Measurements from ENCODE around the gene DOCK9. TPM values are rescaled to one million over a fixed set of nuclear protein-coding genes. Genes with fewer than 3 reads are reported as not detected.

The DOCK9 gene, protein sequence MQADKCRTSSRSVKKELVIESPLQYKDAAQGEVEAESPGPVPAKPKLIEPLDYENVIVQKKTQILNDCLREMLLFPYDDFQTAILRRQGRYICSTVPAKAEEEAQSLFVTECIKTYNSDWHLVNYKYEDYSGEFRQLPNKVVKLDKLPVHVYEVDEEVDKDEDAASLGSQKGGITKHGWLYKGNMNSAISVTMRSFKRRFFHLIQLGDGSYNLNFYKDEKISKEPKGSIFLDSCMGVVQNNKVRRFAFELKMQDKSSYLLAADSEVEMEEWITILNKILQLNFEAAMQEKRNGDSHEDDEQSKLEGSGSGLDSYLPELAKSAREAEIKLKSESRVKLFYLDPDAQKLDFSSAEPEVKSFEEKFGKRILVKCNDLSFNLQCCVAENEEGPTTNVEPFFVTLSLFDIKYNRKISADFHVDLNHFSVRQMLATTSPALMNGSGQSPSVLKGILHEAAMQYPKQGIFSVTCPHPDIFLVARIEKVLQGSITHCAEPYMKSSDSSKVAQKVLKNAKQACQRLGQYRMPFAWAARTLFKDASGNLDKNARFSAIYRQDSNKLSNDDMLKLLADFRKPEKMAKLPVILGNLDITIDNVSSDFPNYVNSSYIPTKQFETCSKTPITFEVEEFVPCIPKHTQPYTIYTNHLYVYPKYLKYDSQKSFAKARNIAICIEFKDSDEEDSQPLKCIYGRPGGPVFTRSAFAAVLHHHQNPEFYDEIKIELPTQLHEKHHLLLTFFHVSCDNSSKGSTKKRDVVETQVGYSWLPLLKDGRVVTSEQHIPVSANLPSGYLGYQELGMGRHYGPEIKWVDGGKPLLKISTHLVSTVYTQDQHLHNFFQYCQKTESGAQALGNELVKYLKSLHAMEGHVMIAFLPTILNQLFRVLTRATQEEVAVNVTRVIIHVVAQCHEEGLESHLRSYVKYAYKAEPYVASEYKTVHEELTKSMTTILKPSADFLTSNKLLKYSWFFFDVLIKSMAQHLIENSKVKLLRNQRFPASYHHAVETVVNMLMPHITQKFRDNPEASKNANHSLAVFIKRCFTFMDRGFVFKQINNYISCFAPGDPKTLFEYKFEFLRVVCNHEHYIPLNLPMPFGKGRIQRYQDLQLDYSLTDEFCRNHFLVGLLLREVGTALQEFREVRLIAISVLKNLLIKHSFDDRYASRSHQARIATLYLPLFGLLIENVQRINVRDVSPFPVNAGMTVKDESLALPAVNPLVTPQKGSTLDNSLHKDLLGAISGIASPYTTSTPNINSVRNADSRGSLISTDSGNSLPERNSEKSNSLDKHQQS (N-terminal part only)
- total RNA-seq (100 to 1,000 TPM; 158 to 193 TPM), polyA plus RNA-seq (100 to 1,000 TPM in 1 of 2 donors, 10 to 100 TPM in 1; 48.8 to 109 TPM)
- long read RNA-seq, donor 1: 0 reads
- long read RNA-seq, donor 2: 0 reads
- long read RNA-seq, donor 3: 0 reads
- long read RNA-seq, donor 4: 0 reads
- long read RNA-seq, donor 5: 0 reads

DNA sequence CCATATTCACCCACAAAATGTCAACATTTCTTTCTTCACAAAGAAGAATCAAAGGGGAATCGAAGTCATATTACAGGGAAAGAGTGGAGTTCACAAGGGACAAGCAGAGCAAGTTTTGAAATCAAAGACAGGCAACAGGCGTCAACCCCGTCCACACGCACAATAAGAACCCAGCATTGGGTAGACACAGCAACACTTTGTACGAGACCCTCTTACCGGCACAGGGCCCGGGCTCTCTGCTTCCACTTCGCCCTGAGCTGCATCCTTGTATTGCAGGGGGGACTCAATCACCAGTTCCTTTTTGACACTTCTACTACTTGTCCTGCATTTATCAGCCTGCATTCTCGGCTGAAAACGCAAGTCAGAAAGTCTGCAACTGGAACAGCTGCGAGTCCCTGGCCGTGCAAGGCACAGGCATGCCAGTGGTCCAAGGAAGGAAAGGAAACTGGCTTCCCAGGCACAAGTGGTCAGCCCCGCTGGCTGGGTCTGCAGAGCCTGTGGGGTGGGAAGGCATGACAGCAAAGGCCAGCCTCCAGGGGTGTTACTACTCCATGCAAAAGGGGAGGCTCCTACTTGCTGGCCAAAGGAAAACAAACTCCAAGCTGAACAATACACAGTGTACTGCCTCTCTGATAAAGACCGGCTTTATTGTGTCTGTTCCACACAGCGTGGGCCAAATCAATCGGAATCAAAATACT lies at the start of gene DOCK9:
Gene DOCK9, minus strand, starts transcription at position 497 of the 698 bp plus-strand sequence. Its CDS starts 155 bp downstream, at position 342.
- TF ChIP-seq, protein P1, sequence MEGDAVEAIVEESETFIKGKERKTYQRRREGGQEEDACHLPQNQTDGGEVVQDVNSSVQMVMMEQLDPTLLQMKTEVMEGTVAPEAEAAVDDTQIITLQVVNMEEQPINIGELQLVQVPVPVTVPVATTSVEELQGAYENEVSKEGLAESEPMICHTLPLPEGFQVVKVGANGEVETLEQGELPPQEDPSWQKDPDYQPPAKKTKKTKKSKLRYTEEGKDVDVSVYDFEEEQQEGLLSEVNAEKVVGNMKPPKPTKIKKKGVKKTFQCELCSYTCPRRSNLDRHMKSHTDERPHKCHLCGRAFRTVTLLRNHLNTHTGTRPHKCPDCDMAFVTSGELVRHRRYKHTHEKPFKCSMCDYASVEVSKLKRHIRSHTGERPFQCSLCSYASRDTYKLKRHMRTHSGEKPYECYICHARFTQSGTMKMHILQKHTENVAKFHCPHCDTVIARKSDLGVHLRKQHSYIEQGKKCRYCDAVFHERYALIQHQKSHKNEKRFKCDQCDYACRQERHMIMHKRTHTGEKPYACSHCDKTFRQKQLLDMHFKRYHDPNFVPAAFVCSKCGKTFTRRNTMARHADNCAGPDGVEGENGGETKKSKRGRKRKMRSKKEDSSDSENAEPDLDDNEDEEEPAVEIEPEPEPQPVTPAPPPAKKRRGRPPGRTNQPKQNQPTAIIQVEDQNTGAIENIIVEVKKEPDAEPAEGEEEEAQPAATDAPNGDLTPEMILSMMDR (IDR thresholded peaks at IDR 0.05; ENCODE audit: control extremely low read depth, extremely low read depth): no peak
- peak within 1 kb of the TSS in 1 of 2 donors; percentile 2 for H3K9ac ChIP-seq (ENCODE audit: insufficient read depth in 1 of 2, low read length in 2 of 2)
- H3K4me3 ChIP-seq: peak within 1 kb of the TSS; percentile 45
- H3K9me3 ChIP-seq (ENCODE audit: control insufficient read depth in 4 of 4, insufficient read depth in 3 of 4, low read length in 3 of 4): no peaks in the 10 kb centered on the region
- DNase-seq (peak; percentile 66 to 83 (median 78)), ATAC-seq (ENCODE audit: insufficient read depth, low FRiP score) (peak; percentile 73)
- peaks cover 0 to 24% (median 4%) of the 10 kb centered on the region in 5 donors for H3K4me1 ChIP-seq (ENCODE audit: control insufficient read depth in 5 of 5, insufficient read depth in 5 of 5, low read length in 5 of 5)
- H3K36me3 ChIP-seq (ENCODE audit: control insufficient read depth in 4 of 4, insufficient read depth in 4 of 4, low read length in 4 of 4): no peaks in the 10 kb centered on the region
- H3K27me3 ChIP-seq (ENCODE audit: control insufficient read depth in 3 of 3, insufficient read depth in 3 of 3, low read length in 2 of 3): no peaks in the 10 kb centered on the region
- 39 to 65% methylated on average over 16 of the region's 16 CpGs for WGBS, 2 donors
- H3K27ac ChIP-seq (ENCODE audit: low read depth in 1 of 2, low read length in 1 of 2): peak within 1 kb of the TSS; percentile 62 to 69

DNA sequence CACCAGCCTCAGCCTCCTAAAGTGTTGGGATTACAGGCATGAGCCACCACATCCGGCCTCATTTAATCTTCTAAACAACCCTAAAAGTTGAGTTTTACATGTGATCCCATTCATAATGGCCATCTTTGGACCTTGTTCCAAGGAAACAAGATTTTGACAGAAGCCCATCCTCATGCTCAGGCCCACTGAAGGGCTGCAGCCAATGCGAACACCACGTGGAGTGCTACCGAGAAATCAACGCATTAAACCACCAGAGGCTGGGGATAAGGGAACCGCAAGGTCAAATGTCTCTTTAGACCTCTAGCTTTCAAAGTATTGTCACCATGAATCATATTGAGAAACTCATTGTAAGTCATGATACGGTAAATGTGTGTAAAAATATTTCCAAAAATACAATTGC lies 49.4 kb upstream of the DOCK9 start:
- peaks cover 0 to 4% (median 0%) of the 10 kb centered on the region in 4 donors for H3K9me3 ChIP-seq (ENCODE audit: control insufficient read depth in 4 of 4, insufficient read depth in 3 of 4, low read length in 3 of 4)
- ATAC-seq (ENCODE audit: insufficient read depth, low FRiP score) (no peak), DNase-seq (no peak)
- no peaks in the 10 kb centered on the region for H3K27me3 ChIP-seq (ENCODE audit: control insufficient read depth in 3 of 3, insufficient read depth in 3 of 3, low read length in 2 of 3)
- no peaks in the 10 kb centered on the region for H3K36me3 ChIP-seq (ENCODE audit: control insufficient read depth in 4 of 4, insufficient read depth in 4 of 4, low read length in 4 of 4)
- 94 to 97% methylated on average over 7 of the region's 7 CpGs for WGBS, 2 donors
- H3K4me1 ChIP-seq (ENCODE audit: control insufficient read depth in 5 of 5, insufficient read depth in 5 of 5, low read length in 5 of 5): peaks cover 0 to 4% (median 0%) of the 10 kb centered on the region in 5 donors
- H3K9ac ChIP-seq (ENCODE audit: insufficient read depth in 1 of 2, low read length in 2 of 2): no peak overlapping the region
- H3K4me3 ChIP-seq: no peak overlapping the region
- H3K27ac ChIP-seq (ENCODE audit: low read depth in 1 of 2, low read length in 1 of 2): no peak overlapping the region
- TF ChIP-seq, protein P1 (IDR thresholded peaks at IDR 0.05; ENCODE audit: control extremely low read depth, extremely low read depth): no peak

DNA sequence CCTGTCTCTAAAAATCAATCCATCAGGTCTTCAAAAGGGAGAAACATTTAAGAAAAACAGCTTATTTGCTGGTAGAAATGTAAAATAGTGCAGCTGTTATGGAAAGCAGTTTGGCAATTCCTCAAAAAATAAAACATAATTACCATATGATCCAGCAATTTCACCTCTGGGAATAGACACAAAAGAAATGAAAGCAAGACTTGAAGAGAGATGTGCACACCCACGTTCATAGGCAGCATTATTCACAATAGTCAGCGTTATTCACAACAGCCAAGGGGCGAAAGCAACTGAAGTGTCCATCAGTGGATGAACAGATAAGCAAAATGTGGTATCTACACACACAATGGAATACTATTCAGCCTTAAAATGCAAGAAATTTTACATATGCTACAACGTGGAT lies 45.1 kb upstream of the DOCK9 start:
- H3K4me3 ChIP-seq: no peak overlapping the region
- peaks cover 0 to 3% (median 0%) of the 10 kb centered on the region in 5 donors for H3K4me1 ChIP-seq (ENCODE audit: control insufficient read depth in 5 of 5, insufficient read depth in 5 of 5, low read length in 5 of 5)
- no peaks in the 10 kb centered on the region for H3K36me3 ChIP-seq (ENCODE audit: control insufficient read depth in 4 of 4, insufficient read depth in 4 of 4, low read length in 4 of 4)
- H3K27me3 ChIP-seq (ENCODE audit: control insufficient read depth in 3 of 3, insufficient read depth in 3 of 3, low read length in 2 of 3): no peaks in the 10 kb centered on the region
- TF ChIP-seq, protein P1 (IDR thresholded peaks at IDR 0.05; ENCODE audit: control extremely low read depth, extremely low read depth): no peak
- no peak overlapping the region for H3K27ac ChIP-seq (ENCODE audit: low read depth in 1 of 2, low read length in 1 of 2)
- DNase-seq (peak in 2 of 3 donors; percentile 10 to 41), ATAC-seq (ENCODE audit: insufficient read depth, low FRiP score) (no peak)
- H3K9ac ChIP-seq (ENCODE audit: insufficient read depth in 1 of 2, low read length in 2 of 2): no peak overlapping the region
- H3K9me3 ChIP-seq (ENCODE audit: control insufficient read depth in 4 of 4, insufficient read depth in 3 of 4, low read length in 3 of 4): no peaks in the 10 kb centered on the region
- 70 to 75% methylated on average over 4 of the region's 4 CpGs for WGBS, 2 donors

Data from lung (tissue), 16 donors.